IMR-90 (cell line): Measurements from ENCODE around the gene COL12A1. TPM values are rescaled to one million over a fixed set of nuclear protein-coding genes. Genes with fewer than 3 reads are reported as not detected.

ENCODE experiments used
- ATAC-seq: fragments of 200-7000 bp; cut with Tn5 transposase; 2 replicates; pipeline ENCODE4 v1.9.1; 2020; ENCODE audit warnings: low read depth, mild to moderate bottlenecking, moderate library complexity
- BruUV-seq: library from RNA; stranded (reverse); fragments of 400-500 nt; replicated peaks from 2 replicates; lab custom pipeline; 2021; lab: Mats Ljungman, UMichigan
- CTCF ChIA-PET: fragments of 300-600 bp; formaldehyde crosslinking; extraction: SDS; loops from one replicate; lab custom pipeline; 2021; ENCODE audit warnings: antibody characterized with exemption; lab: Yijun Ruan, JAX
- POLR2A ChIA-PET: fragments of 300-600 bp; sonication (Branson Sonifier 250); formaldehyde crosslinking; loops from one replicate; lab custom pipeline; 2022; ENCODE audit warnings: antibody characterized with exemption; ENCODE audit not compliant: unreplicated experiment; lab: Charles Lee
- DNase-seq: peaks from one replicate; pipeline ENCODE4 v3.0.0; 2013
- H2AFZ ChIP-seq: replicated peaks from 2 replicates; pipeline ENCODE3; 2013; ENCODE audit warnings: low read length, mild to moderate bottlenecking; ENCODE audit not compliant: poor library complexity
- H2AK5ac ChIP-seq: 2 replicates; pipeline ENCODE4 v1.6.1; 2013; ENCODE audit warnings: low read depth, low read length, inconsistent platforms
- H2AK9ac ChIP-seq: replicated peaks from 2 replicates; pipeline ENCODE3; 2013; ENCODE audit warnings: mild to moderate bottlenecking, low read depth, low read length, moderate library complexity; ENCODE audit not compliant: poor library complexity
- H2BK120ac ChIP-seq: 2 replicates; pipeline ENCODE4 v1.6.1; 2013; ENCODE audit warnings: low read depth, low read length, inconsistent platforms
- H2BK15ac ChIP-seq: 3 replicates; pipeline ENCODE4 v1.6.1; 2013; ENCODE audit warnings: low read depth, low read length, inconsistent platforms
- H2BK20ac ChIP-seq: 2 replicates; pipeline ENCODE4 v1.6.1; 2013; ENCODE audit warnings: low read depth, mild to moderate bottlenecking, inconsistent platforms, low read length, moderate library complexity
- H2BK5ac ChIP-seq: 2 replicates; pipeline ENCODE4 v1.6.1; 2013; ENCODE audit warnings: mild to moderate bottlenecking, low read depth, low read length, inconsistent platforms; ENCODE audit not compliant: poor library complexity, severe bottlenecking
- H3K14ac ChIP-seq: replicated peaks from 2 replicates; pipeline ENCODE4 v1.6.1; 2013; ENCODE audit warnings: low read depth, low read length, inconsistent platforms
- H3K18ac ChIP-seq: 2 replicates; pipeline ENCODE4 v1.6.1; 2013; ENCODE audit warnings: low read depth, low read length, control low read depth
- H3K23ac ChIP-seq: 2 replicates; pipeline ENCODE4 v1.6.1; 2013; ENCODE audit warnings: low read depth, low read length, inconsistent platforms
- H3K27ac ChIP-seq: 2 replicates; pipeline ENCODE4 v1.5.1; 2013; ENCODE audit warnings: mild to moderate bottlenecking, control low read depth, low read length; ENCODE audit not compliant: insufficient read depth
- H3K27me3 ChIP-seq: 2 replicates; pipeline ENCODE4 v1.6.1; 2013; ENCODE audit warnings: low read length; ENCODE audit not compliant: control insufficient read depth, insufficient read depth
- H3K36me3 ChIP-seq: 2 replicates; pipeline ENCODE4 v1.6.1; 2013; ENCODE audit warnings: low read length, mixed read lengths; ENCODE audit not compliant: control insufficient read depth, insufficient read depth
- H3K4ac ChIP-seq: 2 replicates; pipeline ENCODE4 v1.6.1; 2013; ENCODE audit warnings: low read depth, low read length, inconsistent platforms
- H3K4me1 ChIP-seq: 2 replicates; pipeline ENCODE4 v1.6.1; 2013; ENCODE audit warnings: low read length, mixed read lengths; ENCODE audit not compliant: control insufficient read depth, insufficient read depth
- H3K4me2 ChIP-seq: 2 replicates; pipeline ENCODE4 v1.6.1; 2013; ENCODE audit warnings: low read depth, mild to moderate bottlenecking, control low read depth, low read length, moderate library complexity
- H3K4me3 ChIP-seq: 2 replicates; pipeline ENCODE4 v1.5.1; 2013; ENCODE audit warnings: low read depth, mild to moderate bottlenecking, control low read depth, low read length, moderate library complexity; ENCODE audit not compliant: insufficient read depth
- H3K56ac ChIP-seq: 2 replicates; pipeline ENCODE4 v1.6.1; 2013; ENCODE audit warnings: low read length, inconsistent platforms; ENCODE audit not compliant: insufficient read depth; ENCODE audit errors: extremely low read depth
- H3K79me1 ChIP-seq, 2 experiments: 2 replicates each; pipeline ENCODE4 v1.6.1; 2013; ENCODE audit warnings: low read length in 2 of 2, inconsistent platforms in 1 of 2, low read depth in 1 of 2
- H3K9ac ChIP-seq: 2 replicates; pipeline ENCODE4 v1.6.1; 2013; ENCODE audit warnings: low read depth, low read length, control low read depth
- H3K9me1 ChIP-seq: 2 replicates; pipeline ENCODE4 v1.6.1; 2013; ENCODE audit warnings: low read length, inconsistent platforms; ENCODE audit not compliant: insufficient read depth
- H3K9me3 ChIP-seq: 2 replicates; pipeline ENCODE4 v1.6.1; 2013; ENCODE audit warnings: low read length; ENCODE audit not compliant: control insufficient read depth, insufficient read depth
- H4K20me1 ChIP-seq: 2 replicates; pipeline ENCODE4 v1.6.1; 2013; ENCODE audit warnings: low read length, inconsistent platforms; ENCODE audit not compliant: insufficient read depth
- H4K5ac ChIP-seq: 2 replicates; pipeline ENCODE4 v1.6.1; 2013; ENCODE audit warnings: mild to moderate bottlenecking, low read depth, low read length, control low read depth
- H4K8ac ChIP-seq, 2 experiments: 2 replicates each; pipeline ENCODE4 v1.6.1; 2013; ENCODE audit warnings: low read depth in 2 of 2, low read length in 2 of 2, control low read depth in 1 of 2, inconsistent platforms in 1 of 2
- H4K91ac ChIP-seq: 2 replicates; pipeline ENCODE4 v1.6.1; 2013; ENCODE audit warnings: low read depth, low read length, inconsistent platforms; ENCODE audit not compliant: insufficient read depth
- BHLHE40 ChIP-seq: fragments of 150-350 bp; IDR thresholded peaks from 2 replicates; pipeline ENCODE4 v1.6.1; 2016; ENCODE audit warnings: mild to moderate bottlenecking, low read depth, low read length
- WGBS, 2 experiments: methylation state at CpG; one replicate each; pipeline versions ENCODE4 v1.1.5 to v1.1.7; 2013; ENCODE audit warnings: missing lambda C conversion rate in 2 of 2; ENCODE audit not compliant: insufficient read length in 1 of 2; ENCODE audit errors: extremely low coverage in 2 of 2; 5-methylcytosine and 5-hydroxymethylcytosine counted together
- dilution Hi-C: fragments of 300-500 bp; cut with HindIII; formaldehyde crosslinking; loops from one replicate; pipeline ENCODE4 v1.14.3; 2018; ENCODE audit warnings: low sequenced_read_pairs; ENCODE audit not compliant: unreplicated experiment
- in situ Hi-C: fragments of 300-500 bp; cut with MboI; formaldehyde crosslinking; loops from 3 replicates; pipeline ENCODE4 v1.14.3; 2019; ENCODE audit warnings: low sequenced_read_pairs, inconsistent platforms, mixed read lengths
- intact Hi-C: fragments of 100-400 bp; cut with micrococcal nuclease; formaldehyde crosslinking; loops from 2 replicates; pipeline ENCODE4 v1.10.0; 2022
- polyA plus RNA-seq, 3 experiments: library from polyadenylated mRNA; depleted of rRNA; stranded (reverse); fragments of >200 nt; gene quantifications; 2 replicates each; pipeline ENCODE4 v1.2.3, GENCODE V29; 2012; ENCODE audit warnings: low replicate concordance in 1 of 3
- total RNA-seq: library from RNA; depleted of rRNA; stranded (reverse); fragments of >200 nt; gene quantifications from 2 replicates; pipeline ENCODE4 v1.2.3, GENCODE V29; 2012
- TF ChIP-seq, protein P1 (sequence below): conservative IDR thresholded peaks from 2 replicates; pipeline ENCODE4 v1.5.1; 2012; ENCODE audit warnings: mild to moderate bottlenecking, low read depth, low read length, improper control_type of control experiment
- TF ChIP-seq, protein P2 (sequence below): fragments of 150-350 bp; IDR thresholded peaks from 2 replicates; pipeline ENCODE4 v1.6.1; 2017; ENCODE audit warnings: mild to moderate bottlenecking, antibody characterized with exemption, low read length, low read depth

COL12A1 gene
- total and polyA plus RNA-seq, 2 of the 4 experiments (the other 2 are of a cell fraction) = 350 to 452 TPM

DNA sequence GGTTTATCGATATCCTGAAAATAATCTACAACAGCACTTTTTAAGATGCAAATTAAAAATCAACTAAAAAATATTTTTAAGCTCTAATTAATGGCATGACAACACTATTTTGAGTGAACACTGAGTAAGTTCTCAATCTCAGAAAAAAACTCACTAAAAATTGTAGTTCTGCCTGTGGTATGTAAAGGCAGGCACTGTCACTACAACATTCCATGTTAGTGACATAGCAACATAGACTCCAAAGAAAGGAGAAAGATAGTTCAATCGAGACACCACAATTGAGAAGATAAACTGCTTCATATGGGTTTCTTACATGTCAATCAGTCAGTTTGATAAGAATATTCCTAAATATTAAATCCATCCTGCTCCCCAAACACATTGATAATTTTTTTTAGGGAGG lies 38.0 kb downstream of the COL12A1 start:
- Histone ChIP-seq H2BK120ac (no peak overlapping the region), H3K36me3 (peaks cover 31% of the 10 kb centered on the region), H3K4ac (no peak overlapping the region), H3K4me3 (no peak overlapping the region), H2AK5ac (no peak overlapping the region), H3K9ac (no peak overlapping the region), H3K4me1 (peaks cover 7% of the 10 kb centered on the region), H3K9me1 (peaks cover 8% of the 10 kb centered on the region), H3K27ac (no peak overlapping the region), H3K79me1 (peaks cover 28 to 56% of the 10 kb centered on the region in 2 experiments), H3K27me3 (no peaks in the 10 kb centered on the region), H3K23ac (no peak overlapping the region), H2AFZ (no peak overlapping the region), H2BK20ac (no peak overlapping the region), H3K14ac (no peak overlapping the region), H2BK15ac (no peak overlapping the region), H4K20me1 (peaks cover 41% of the 10 kb centered on the region), H2AK9ac (no peak overlapping the region), H3K4me2 (no peak overlapping the region), H4K91ac (no peak overlapping the region), H3K18ac (no peak overlapping the region), H2BK5ac (peak overlapping the region; percentile 44), H3K9me3 (0 out of 2 replicates have a peak, but pooled peaks cover 2% of the 10 kb centered on the region), H4K5ac (no peak overlapping the region), H4K8ac (no peak overlapping the region), H3K56ac (no peak overlapping the region)
- no CpG with 5 or more reads among the region's 2 CpGs for WGBS, 2 experiments
- no peak for ATAC-seq
- TF ChIP-seq, protein P1, sequence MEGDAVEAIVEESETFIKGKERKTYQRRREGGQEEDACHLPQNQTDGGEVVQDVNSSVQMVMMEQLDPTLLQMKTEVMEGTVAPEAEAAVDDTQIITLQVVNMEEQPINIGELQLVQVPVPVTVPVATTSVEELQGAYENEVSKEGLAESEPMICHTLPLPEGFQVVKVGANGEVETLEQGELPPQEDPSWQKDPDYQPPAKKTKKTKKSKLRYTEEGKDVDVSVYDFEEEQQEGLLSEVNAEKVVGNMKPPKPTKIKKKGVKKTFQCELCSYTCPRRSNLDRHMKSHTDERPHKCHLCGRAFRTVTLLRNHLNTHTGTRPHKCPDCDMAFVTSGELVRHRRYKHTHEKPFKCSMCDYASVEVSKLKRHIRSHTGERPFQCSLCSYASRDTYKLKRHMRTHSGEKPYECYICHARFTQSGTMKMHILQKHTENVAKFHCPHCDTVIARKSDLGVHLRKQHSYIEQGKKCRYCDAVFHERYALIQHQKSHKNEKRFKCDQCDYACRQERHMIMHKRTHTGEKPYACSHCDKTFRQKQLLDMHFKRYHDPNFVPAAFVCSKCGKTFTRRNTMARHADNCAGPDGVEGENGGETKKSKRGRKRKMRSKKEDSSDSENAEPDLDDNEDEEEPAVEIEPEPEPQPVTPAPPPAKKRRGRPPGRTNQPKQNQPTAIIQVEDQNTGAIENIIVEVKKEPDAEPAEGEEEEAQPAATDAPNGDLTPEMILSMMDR = no peak
- TF ChIP-seq, protein P2, sequence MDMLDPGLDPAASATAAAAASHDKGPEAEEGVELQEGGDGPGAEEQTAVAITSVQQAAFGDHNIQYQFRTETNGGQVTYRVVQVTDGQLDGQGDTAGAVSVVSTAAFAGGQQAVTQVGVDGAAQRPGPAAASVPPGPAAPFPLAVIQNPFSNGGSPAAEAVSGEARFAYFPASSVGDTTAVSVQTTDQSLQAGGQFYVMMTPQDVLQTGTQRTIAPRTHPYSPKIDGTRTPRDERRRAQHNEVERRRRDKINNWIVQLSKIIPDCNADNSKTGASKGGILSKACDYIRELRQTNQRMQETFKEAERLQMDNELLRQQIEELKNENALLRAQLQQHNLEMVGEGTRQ = no peak
- no peak for TF ChIP-seq BHLHE40
- in situ Hi-C loops = no loop called here
- no peak for DNase-seq
- POLR2A ChIA-PET = no interaction called here
- intact Hi-C loops = no loop called here
- CTCF ChIA-PET = interaction anchor here (0.7 kb wide), 1 partner anchor 29 kb away, joined by 3 read pairs; no protein-coding TSS in a partner anchor
- BruUV-seq = no TSS peak
- dilution Hi-C loops = no loop called here
